Measurements from ENCODE around the gene FAM180A. TPM values are rescaled to one million over a fixed set of nuclear protein-coding genes. Genes with fewer than 3 reads are reported as not detected.

Gene FAM180A
- polyA plus RNA-seq, 1 experiment: 5.5 TPM

- peaks cover 3% of the 10 kb centered on the region; the same call in 1 of the 2 replicates for H3K9me3 ChIP-seq (ENCODE audit: control insufficient read depth, insufficient read depth, low read length)
- TF ChIP-seq CTCF (IDR thresholded peaks at IDR 0.05; ENCODE audit: low read depth, low read length): no peak
- CTCF ChIA-PET: interaction anchor here (0.7 to 1.4 kb wide), 3 partner anchors 9 to 34 kb away, joined by 3 to 7 read pairs (median 3); no protein-coding TSS in a partner anchor
- DNase-seq (ENCODE audit: low read depth, low spot score): no peak
- H3K27me3 ChIP-seq (ENCODE audit: control insufficient read depth, insufficient read depth, low read length): no peaks in the 10 kb centered on the region
- POLR2A ChIA-PET: interaction anchor here (1.4 kb wide), 1 partner anchor 44 kb away, joined by 4 read pairs; the partner anchor contains the start of gene STMP1
- no peak overlapping the region for H3K4me3 ChIP-seq (ENCODE audit: low read depth, low read length)
- H3K27ac ChIP-seq (ENCODE audit: low read depth, low read length): peak overlapping the region; percentile 21
Measured at GRCh38 chr7:135706858-135707569, 41.6 kb downstream of the FAM180A start.

DNA sequence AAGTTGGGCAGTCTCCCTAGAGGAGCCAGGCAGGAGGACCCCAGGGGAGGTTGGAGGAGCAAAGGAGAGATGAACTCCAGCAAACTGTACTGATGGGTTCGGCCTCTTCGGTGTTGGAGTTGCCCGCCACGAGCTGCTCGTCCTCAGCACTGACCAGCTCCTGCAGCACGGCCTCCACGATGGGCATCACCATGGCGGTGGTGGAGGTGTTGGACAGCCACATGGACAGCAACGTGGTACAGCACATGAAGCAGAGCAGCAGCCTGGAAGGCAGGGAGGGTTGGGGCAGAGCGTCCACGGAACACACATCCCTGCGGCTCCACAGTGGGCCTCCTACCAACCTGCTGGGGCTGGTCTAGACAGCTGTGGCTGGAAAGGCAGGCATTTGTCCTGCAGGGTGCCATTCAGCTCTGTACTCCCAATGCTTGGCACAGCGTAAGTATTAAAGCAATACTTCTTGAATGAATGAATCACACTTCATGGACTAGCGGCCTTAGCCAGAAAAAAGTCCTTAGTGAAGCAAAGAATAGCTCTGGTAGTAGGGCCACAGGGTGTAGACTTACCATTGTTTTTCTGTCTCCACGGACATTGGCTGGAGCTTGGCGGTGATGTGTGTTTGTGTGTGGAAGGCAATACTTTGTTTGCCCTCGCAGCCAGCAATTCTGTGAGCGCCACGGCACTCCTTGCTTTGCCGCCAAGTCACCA is 42.4 kb downstream of the FAM180A start:
- no peak for TF ChIP-seq CTCF (IDR thresholded peaks at IDR 0.05; ENCODE audit: low read depth, low read length)
- H3K27me3 ChIP-seq (ENCODE audit: control insufficient read depth, insufficient read depth, low read length): no peaks in the 10 kb centered on the region
- DNase-seq (ENCODE audit: low read depth, low spot score): no peak
- ChIA-PET POLR2A (interaction anchor here (0.5 to 1.4 kb wide), 2 partner anchors 44 to 79 kb away, joined by 3 to 4 read pairs; partner anchors contain the start of gene STMP1), CTCF (interaction anchor here (1.2 to 1.4 kb wide), 2 partner anchors 31 to 33 kb away, joined by 3 to 7 read pairs; no protein-coding TSS in a partner anchor)
- no peak overlapping the region for H3K4me3 ChIP-seq (ENCODE audit: low read depth, low read length)
- peak overlapping the region; percentile 21 for H3K27ac ChIP-seq (ENCODE audit: low read depth, low read length)
- peaks cover 3% of the 10 kb centered on the region; the same call in 1 of the 2 replicates for H3K9me3 ChIP-seq (ENCODE audit: control insufficient read depth, insufficient read depth, low read length)

DNA sequence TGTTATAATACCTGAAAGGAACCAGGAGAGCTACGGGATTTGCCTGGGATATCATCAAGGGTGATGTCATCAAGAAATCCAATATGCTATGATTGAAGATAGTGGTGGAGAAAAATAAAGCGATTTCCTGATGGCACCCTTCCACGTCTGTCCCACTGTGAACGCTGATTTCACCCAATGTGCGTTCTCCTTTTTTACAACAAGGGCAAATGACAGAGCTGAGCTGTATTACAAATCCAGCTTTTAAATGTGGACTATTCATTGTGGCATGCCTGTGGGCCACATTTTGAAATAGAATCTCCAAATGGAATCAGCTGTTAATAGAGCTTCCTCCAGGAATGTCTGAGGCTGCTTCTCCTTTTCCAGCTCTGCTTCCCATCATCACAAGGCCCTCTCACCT is 43.9 kb downstream of the FAM180A start:
- Histone ChIP-seq H3K27ac (ENCODE audit: low read depth, low read length) (no peak overlapping the region), H3K9me3 (ENCODE audit: control insufficient read depth, insufficient read depth, low read length) (peaks cover 3% of the 10 kb centered on the region; the same call in 1 of the 2 replicates), H3K4me3 (ENCODE audit: low read depth, low read length) (no peak overlapping the region), H3K27me3 (ENCODE audit: control insufficient read depth, insufficient read depth, low read length) (no peaks in the 10 kb centered on the region)
- DNase-seq (ENCODE audit: low read depth, low spot score): no peak
- POLR2A ChIA-PET: no interaction called here
- CTCF ChIA-PET: interaction anchor here (0.9 to 1.3 kb wide), 3 partner anchors 9 to 32 kb away, joined by 3 to 9 read pairs (median 4); no protein-coding TSS in a partner anchor
- no peak for TF ChIP-seq CTCF (IDR thresholded peaks at IDR 0.05; ENCODE audit: low read depth, low read length)

- DNase-seq (ENCODE audit: low read depth, low spot score): no peak
- Histone ChIP-seq H3K27ac (ENCODE audit: low read depth, low read length) (no peak overlapping the region), H3K27me3 (ENCODE audit: control insufficient read depth, insufficient read depth, low read length) (no peaks in the 10 kb centered on the region), H3K9me3 (ENCODE audit: control insufficient read depth, insufficient read depth, low read length) (peaks cover 3% of the 10 kb centered on the region; the same call in 1 of the 2 replicates), H3K4me3 (ENCODE audit: low read depth, low read length) (no peak overlapping the region)
- TF ChIP-seq CTCF (IDR thresholded peaks at IDR 0.05; ENCODE audit: low read depth, low read length): no peak
- CTCF ChIA-PET: interaction anchor here (1.0 to 1.3 kb wide), 2 partner anchors 10 to 31 kb away, joined by 4 to 9 read pairs; no protein-coding TSS in a partner anchor
- POLR2A ChIA-PET: no interaction called here
Measured at GRCh38 chr7:135704074-135704473, 44.5 kb downstream of the FAM180A start.
